ENCODE data around the gene TOX2. TPM values are rescaled to one million over a fixed set of nuclear protein-coding genes. Genes with fewer than 3 reads are reported as not detected.

The TOX2 gene
- polyA plus RNA-seq, 3 donors: 0.39 to 0.56 (median 0.47) TPM

GRCh38 chr20:44081888-44082287 lies 167.2 kb downstream of the TOX2 start:
- no peaks in the 10 kb centered on the region for H3K36me3 ChIP-seq (replicated peaks in 1 of 2; ENCODE audit: control insufficient read depth in 1 of 2, insufficient read depth in 2 of 2, low read length in 2 of 2)
- no peak overlapping the region for H3K9ac ChIP-seq (ENCODE audit: insufficient read depth, low read length, poor library complexity, severe bottlenecking)
- Mint-ChIP-seq H3K9me3 (peaks cover 0 to 1% (median 0%) of the 10 kb centered on the region in 7 donors), H3K4me3 (no peak overlapping the region), H3K36me3 (no peaks in the 10 kb centered on the region), H3K27ac (no peak overlapping the region), H3K27me3 (ENCODE audit: low read depth in 3 of 3) (peaks cover 2 to 19% (median 10%) of the 10 kb centered on the region in 3 donors), H3K4me1 (peaks cover 4% of the 10 kb centered on the region)
- no peaks in the 10 kb centered on the region for H3K9me3 ChIP-seq (replicated peaks in 1 of 2; ENCODE audit: control insufficient read depth in 1 of 2, insufficient read depth in 1 of 2, low read length in 2 of 2)
- H3K4me2 ChIP-seq (replicated peaks; ENCODE audit: extremely low read depth, low read length, poor library complexity, severe bottlenecking): no peak overlapping the region
- no peaks in the 10 kb centered on the region for H3K27me3 ChIP-seq (ENCODE audit: control insufficient read depth in 2 of 2, insufficient read depth in 2 of 2, low read length in 2 of 2)
- intact Hi-C loops (cut with micrococcal nuclease): loop anchor here (2.0 to 10.0 kb wide), 5 partner anchors 25 to 635 kb away; no protein-coding TSS in a partner anchor
- TF ChIP-seq CTCF (IDR thresholded peaks at IDR 0.05): no peak
- H3K4me3 ChIP-seq (replicated peaks in 1 of 3; ENCODE audit: low read depth in 2 of 3, low read length in 3 of 3): no peak overlapping the region
- WGBS (ENCODE audit: insufficient coverage): 94% methylated on average over 2 of the region's 5 CpGs
- H3K4me1 ChIP-seq (ENCODE audit: control insufficient read depth in 1 of 2, insufficient read depth in 2 of 2, low read length in 2 of 2): no peaks in the 10 kb centered on the region
- no peaks in the 10 kb centered on the region for H4K20me1 ChIP-seq (ENCODE audit: insufficient read depth, low read length)
- no peak for DNase-seq
- no peak overlapping the region for H2AFZ ChIP-seq (ENCODE audit: insufficient read depth, low read depth, low read length, poor library complexity, severe bottlenecking)
- H3K79me2 ChIP-seq (ENCODE audit: insufficient read depth, low read length): no peaks in the 10 kb centered on the region
- H3K27ac ChIP-seq (ENCODE audit: low read depth in 1 of 2, low read length in 2 of 2): no peak overlapping the region

GRCh38 chr20:44083220-44083933 lies 168.7 kb downstream of the TOX2 start:
- H3K27ac Mint-ChIP-seq: no peak overlapping the region
- 88% methylated on average over 8 of the region's 10 CpGs for WGBS (ENCODE audit: insufficient coverage)
- DNase-seq: no peak
- no peaks in the 10 kb centered on the region for H3K79me2 ChIP-seq (ENCODE audit: insufficient read depth, low read length)
- no peak overlapping the region for H3K9ac ChIP-seq (ENCODE audit: insufficient read depth, low read length, poor library complexity, severe bottlenecking)
- no peaks in the 10 kb centered on the region for H3K27me3 ChIP-seq (ENCODE audit: control insufficient read depth in 2 of 2, insufficient read depth in 2 of 2, low read length in 2 of 2)
- no peaks in the 10 kb centered on the region for H3K9me3 ChIP-seq (replicated peaks in 1 of 2; ENCODE audit: control insufficient read depth in 1 of 2, insufficient read depth in 1 of 2, low read length in 2 of 2)
- no peak overlapping the region for H2AFZ ChIP-seq (ENCODE audit: insufficient read depth, low read depth, low read length, poor library complexity, severe bottlenecking)
- no peaks in the 10 kb centered on the region for H3K36me3 ChIP-seq (replicated peaks in 1 of 2; ENCODE audit: control insufficient read depth in 1 of 2, insufficient read depth in 2 of 2, low read length in 2 of 2)
- TF ChIP-seq CTCF (IDR thresholded peaks at IDR 0.05): no peak
- no peak overlapping the region for H3K4me3 Mint-ChIP-seq
- H3K9me3 Mint-ChIP-seq: peaks cover 0 to 1% (median 0%) of the 10 kb centered on the region in 7 donors
- no peaks in the 10 kb centered on the region for H3K4me1 ChIP-seq (ENCODE audit: control insufficient read depth in 1 of 2, insufficient read depth in 2 of 2, low read length in 2 of 2)
- no peak overlapping the region for H3K4me2 ChIP-seq (replicated peaks; ENCODE audit: extremely low read depth, low read length, poor library complexity, severe bottlenecking)
- H3K4me1 Mint-ChIP-seq: peaks cover 4% of the 10 kb centered on the region
- no peaks in the 10 kb centered on the region for H4K20me1 ChIP-seq (ENCODE audit: insufficient read depth, low read length)
- peaks cover 0 to 19% (median 9%) of the 10 kb centered on the region in 3 donors for H3K27me3 Mint-ChIP-seq (ENCODE audit: low read depth in 3 of 3)
- intact Hi-C loops (cut with micrococcal nuclease): loop anchor here (5.0 to 10.0 kb wide), 2 partner anchors 549 to 636 kb away; no protein-coding TSS in a partner anchor
- no peak overlapping the region for H3K4me3 ChIP-seq (replicated peaks in 1 of 3; ENCODE audit: low read depth in 2 of 3, low read length in 3 of 3)
- no peak overlapping the region for H3K27ac ChIP-seq (ENCODE audit: low read depth in 1 of 2, low read length in 2 of 2)
- H3K36me3 Mint-ChIP-seq: no peaks in the 10 kb centered on the region
